ENCODE results near the gene MAB21L3. TPM values are rescaled to one million over a fixed set of nuclear protein-coding genes. Genes with fewer than 3 reads are reported as not detected.

Gene MAB21L3
- total and polyA plus RNA-seq, 2 experiments from 2014 or later = not detected

DNA sequence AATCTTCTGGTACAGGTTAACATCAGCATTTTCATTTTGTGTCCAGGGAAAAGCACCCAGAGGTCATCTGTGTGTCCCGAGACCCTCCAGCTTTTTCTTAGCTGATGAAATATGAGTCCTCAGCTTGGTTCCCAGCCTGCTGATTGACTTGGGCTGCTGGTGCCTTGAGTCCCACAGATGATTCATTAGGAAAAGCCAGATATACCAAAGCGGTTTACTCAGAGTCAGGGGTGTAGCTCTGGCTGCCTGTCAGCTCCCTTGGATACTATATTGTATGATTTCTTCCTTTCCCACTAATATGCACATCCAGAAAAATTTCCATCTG, 43.7 kb upstream of the MAB21L3 start (continued):
- TF ChIP-seq, protein P1, sequence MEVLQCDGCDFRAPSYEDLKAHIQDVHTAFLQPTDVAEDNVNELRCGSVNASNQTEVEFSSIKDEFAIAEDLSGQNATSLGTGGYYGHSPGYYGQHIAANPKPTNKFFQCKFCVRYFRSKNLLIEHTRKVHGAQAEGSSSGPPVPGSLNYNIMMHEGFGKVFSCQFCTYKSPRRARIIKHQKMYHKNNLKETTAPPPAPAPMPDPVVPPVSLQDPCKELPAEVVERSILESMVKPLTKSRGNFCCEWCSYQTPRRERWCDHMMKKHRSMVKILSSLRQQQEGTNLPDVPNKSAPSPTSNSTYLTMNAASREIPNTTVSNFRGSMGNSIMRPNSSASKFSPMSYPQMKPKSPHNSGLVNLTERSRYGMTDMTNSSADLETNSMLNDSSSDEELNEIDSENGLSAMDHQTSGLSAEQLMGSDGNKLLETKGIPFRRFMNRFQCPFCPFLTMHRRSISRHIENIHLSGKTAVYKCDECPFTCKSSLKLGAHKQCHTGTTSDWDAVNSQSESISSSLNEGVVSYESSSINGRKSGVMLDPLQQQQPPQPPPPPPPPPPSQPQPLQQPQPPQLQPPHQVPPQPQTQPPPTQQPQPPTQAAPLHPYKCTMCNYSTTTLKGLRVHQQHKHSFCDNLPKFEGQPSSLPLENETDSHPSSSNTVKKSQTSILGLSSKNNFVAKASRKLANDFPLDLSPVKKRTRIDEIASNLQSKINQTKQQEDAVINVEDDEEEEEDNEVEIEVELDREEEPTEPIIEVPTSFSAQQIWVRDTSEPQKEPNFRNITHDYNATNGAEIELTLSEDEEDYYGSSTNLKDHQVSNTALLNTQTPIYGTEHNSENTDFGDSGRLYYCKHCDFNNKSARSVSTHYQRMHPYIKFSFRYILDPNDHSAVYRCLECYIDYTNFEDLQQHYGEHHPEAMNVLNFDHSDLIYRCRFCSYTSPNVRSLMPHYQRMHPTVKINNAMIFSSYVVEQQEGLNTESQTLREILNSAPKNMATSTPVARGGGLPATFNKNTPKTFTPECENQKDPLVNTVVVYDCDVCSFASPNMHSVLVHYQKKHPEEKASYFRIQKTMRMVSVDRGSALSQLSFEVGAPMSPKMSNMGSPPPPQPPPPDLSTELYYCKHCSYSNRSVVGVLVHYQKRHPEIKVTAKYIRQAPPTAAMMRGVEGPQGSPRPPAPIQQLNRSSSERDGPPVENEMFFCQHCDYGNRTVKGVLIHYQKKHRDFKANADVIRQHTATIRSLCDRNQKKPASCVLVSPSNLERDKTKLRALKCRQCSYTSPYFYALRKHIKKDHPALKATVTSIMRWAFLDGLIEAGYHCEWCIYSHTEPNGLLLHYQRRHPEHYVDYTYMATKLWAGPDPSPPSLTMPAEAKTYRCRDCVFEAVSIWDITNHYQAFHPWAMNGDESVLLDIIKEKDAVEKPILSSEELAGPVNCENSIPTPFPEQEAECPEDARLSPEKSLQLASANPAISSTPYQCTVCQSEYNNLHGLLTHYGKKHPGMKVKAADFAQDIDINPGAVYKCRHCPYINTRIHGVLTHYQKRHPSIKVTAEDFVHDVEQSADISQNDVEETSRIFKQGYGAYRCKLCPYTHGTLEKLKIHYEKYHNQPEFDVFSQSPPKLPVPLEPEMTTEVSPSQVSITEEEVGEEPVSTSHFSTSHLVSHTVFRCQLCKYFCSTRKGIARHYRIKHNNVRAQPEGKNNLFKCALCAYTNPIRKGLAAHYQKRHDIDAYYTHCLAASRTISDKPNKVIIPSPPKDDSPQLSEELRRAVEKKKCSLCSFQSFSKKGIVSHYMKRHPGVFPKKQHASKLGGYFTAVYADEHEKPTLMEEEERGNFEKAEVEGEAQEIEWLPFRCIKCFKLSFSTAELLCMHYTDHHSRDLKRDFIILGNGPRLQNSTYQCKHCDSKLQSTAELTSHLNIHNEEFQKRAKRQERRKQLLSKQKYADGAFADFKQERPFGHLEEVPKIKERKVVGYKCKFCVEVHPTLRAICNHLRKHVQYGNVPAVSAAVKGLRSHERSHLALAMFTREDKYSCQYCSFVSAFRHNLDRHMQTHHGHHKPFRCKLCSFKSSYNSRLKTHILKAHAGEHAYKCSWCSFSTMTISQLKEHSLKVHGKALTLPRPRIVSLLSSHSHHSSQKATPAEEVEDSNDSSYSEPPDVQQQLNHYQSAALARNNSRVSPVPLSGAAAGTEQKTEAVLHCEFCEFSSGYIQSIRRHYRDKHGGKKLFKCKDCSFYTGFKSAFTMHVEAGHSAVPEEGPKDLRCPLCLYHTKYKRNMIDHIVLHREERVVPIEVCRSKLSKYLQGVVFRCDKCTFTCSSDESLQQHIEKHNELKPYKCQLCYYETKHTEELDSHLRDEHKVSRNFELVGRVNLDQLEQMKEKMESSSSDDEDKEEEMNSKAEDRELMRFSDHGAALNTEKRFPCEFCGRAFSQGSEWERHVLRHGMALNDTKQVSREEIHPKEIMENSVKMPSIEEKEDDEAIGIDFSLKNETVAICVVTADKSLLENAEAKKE (CRISPR knock-in tag; IDR thresholded peaks at IDR 0.05) = no peak
- TF ChIP-seq, protein P2, sequence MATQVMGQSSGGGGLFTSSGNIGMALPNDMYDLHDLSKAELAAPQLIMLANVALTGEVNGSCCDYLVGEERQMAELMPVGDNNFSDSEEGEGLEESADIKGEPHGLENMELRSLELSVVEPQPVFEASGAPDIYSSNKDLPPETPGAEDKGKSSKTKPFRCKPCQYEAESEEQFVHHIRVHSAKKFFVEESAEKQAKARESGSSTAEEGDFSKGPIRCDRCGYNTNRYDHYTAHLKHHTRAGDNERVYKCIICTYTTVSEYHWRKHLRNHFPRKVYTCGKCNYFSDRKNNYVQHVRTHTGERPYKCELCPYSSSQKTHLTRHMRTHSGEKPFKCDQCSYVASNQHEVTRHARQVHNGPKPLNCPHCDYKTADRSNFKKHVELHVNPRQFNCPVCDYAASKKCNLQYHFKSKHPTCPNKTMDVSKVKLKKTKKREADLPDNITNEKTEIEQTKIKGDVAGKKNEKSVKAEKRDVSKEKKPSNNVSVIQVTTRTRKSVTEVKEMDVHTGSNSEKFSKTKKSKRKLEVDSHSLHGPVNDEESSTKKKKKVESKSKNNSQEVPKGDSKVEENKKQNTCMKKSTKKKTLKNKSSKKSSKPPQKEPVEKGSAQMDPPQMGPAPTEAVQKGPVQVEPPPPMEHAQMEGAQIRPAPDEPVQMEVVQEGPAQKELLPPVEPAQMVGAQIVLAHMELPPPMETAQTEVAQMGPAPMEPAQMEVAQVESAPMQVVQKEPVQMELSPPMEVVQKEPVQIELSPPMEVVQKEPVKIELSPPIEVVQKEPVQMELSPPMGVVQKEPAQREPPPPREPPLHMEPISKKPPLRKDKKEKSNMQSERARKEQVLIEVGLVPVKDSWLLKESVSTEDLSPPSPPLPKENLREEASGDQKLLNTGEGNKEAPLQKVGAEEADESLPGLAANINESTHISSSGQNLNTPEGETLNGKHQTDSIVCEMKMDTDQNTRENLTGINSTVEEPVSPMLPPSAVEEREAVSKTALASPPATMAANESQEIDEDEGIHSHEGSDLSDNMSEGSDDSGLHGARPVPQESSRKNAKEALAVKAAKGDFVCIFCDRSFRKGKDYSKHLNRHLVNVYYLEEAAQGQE (IDR thresholded peaks at IDR 0.05; ENCODE audit: unreplicated experiment) = no peak
- TF ChIP-seq EZH2phosphoT487 (IDR thresholded peaks at IDR 0.05; ENCODE audit: unreplicated experiment) = no peak
- TF ChIP-seq, protein P3, sequence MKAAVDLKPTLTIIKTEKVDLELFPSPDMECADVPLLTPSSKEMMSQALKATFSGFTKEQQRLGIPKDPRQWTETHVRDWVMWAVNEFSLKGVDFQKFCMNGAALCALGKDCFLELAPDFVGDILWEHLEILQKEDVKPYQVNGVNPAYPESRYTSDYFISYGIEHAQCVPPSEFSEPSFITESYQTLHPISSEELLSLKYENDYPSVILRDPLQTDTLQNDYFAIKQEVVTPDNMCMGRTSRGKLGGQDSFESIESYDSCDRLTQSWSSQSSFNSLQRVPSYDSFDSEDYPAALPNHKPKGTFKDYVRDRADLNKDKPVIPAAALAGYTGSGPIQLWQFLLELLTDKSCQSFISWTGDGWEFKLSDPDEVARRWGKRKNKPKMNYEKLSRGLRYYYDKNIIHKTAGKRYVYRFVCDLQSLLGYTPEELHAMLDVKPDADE (IDR thresholded peaks at IDR 0.05) = no peak

DNA sequence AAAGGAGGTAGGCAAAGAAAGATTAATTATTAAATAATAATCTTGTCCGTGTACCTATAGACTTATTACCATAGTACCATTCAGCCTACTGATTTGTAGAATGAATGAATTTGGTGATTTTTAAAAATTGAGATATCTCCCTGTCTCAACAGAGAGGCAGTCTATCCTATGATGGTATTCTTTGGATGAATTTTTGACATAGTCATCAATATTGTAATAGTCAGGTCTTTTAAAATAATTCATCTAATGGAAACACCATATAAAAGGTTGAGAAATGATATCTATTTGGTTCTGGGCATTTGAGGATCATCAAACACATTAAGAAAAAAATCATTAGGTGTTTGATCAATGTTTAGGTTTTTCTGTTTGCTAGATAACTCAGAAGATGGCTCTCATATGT, 35.6 kb upstream of the MAB21L3 start:
- H3K27me3 ChIP-seq (ENCODE audit: insufficient read depth) = no peaks in the 10 kb centered on the region
- ATAC-seq = no peak
- TF ChIP-seq, protein P1 (CRISPR knock-in tag; IDR thresholded peaks at IDR 0.05) = no peak
- no peak for TF ChIP-seq EZH2 (IDR thresholded peaks at IDR 0.05; ENCODE audit: low read depth, unreplicated experiment)

More for the DNA sequence above, 35.6 kb upstream of the MAB21L3 start:
- Histone ChIP-seq H3K9me2 (ENCODE audit: insufficient read depth) (no peaks in the 10 kb centered on the region), H3K36me3 (ENCODE audit: insufficient read depth) (no peaks in the 10 kb centered on the region), H3K4me1 (ENCODE audit: insufficient read depth) (no peaks in the 10 kb centered on the region), H3F3A (replicated peaks; ENCODE audit: low read depth) (no peaks in the 10 kb centered on the region), H3K4me2 (no peak overlapping the region), H4K20me1 (replicated peaks; ENCODE audit: insufficient read depth) (no peaks in the 10 kb centered on the region), H3K79me2 (replicated peaks; ENCODE audit: insufficient read depth) (no peaks in the 10 kb centered on the region), H3K27ac (ENCODE audit: low read depth) (no peak overlapping the region), H2AFZ (no peak overlapping the region), H3K4me3 (no peak overlapping the region)
- no peak overlapping the region for H3K4me3 Mint-ChIP-seq
- no peaks in the 10 kb centered on the region for H3K27me3 Mint-ChIP-seq (ENCODE audit: insufficient read depth, low read depth, poor library complexity)
- DNase-seq (ENCODE audit: low spot score) = no peak
- H3K27ac Mint-ChIP-seq = no peak overlapping the region
- H3K36me3 Mint-ChIP-seq (ENCODE audit: low read depth) = no peaks in the 10 kb centered on the region
- H3K9me3 Mint-ChIP-seq = no peaks in the 10 kb centered on the region
- H3K4me1 Mint-ChIP-seq = peaks cover 10% of the 10 kb centered on the region

Data from GM23338 (cell line).